ENCODE results near the gene ENDOV. TPM values are rescaled to one million over a fixed set of nuclear protein-coding genes. Genes with fewer than 3 reads are reported as not detected.

Gene ENDOV
- total RNA-seq, 1 donor from 2014 or later: 9.7 TPM

GRCh38 chr17:80381416-80381923 is 33.5 kb upstream of the ENDOV start:
- H2AFZ ChIP-seq (replicated peaks): no peak overlapping the region
- no peaks in the 10 kb centered on the region for H4K20me1 ChIP-seq (ENCODE audit: low read depth)
- no peak for DNase-seq (ENCODE audit: low spot score)
- Mint-ChIP-seq H3K4me3 (no peak overlapping the region), H3K27ac (no peak overlapping the region), H3K9me3 (no peaks in the 10 kb centered on the region), H3K36me3 (peaks cover 19% of the 10 kb centered on the region), H3K27me3 (ENCODE audit: insufficient read depth, low read depth) (no peaks in the 10 kb centered on the region), H3K4me1 (peaks cover 8% of the 10 kb centered on the region)
- no peak overlapping the region for H3K4me3 ChIP-seq
- TF ChIP-seq EZH2 (IDR thresholded peaks at IDR 0.05) (no peak), CTCF (IDR thresholded peaks at IDR 0.05) (no peak)
- no peak overlapping the region for H3K4me2 ChIP-seq
- no peak overlapping the region for H3K9ac ChIP-seq
- no peaks in the 10 kb centered on the region for H3K36me3 ChIP-seq
- no peaks in the 10 kb centered on the region for H3K27me3 ChIP-seq
- H3K79me2 ChIP-seq (ENCODE audit: low read depth): no peaks in the 10 kb centered on the region
- no peaks in the 10 kb centered on the region for H3F3A ChIP-seq (ENCODE audit: low read depth)
- no peaks in the 10 kb centered on the region for H3K4me1 ChIP-seq
- H3K9me3 ChIP-seq (ENCODE audit: low read depth): no peaks in the 10 kb centered on the region
- no peak overlapping the region for H3K27ac ChIP-seq

- H3K4me2 ChIP-seq: no peak overlapping the region
Measured at GRCh38 chr17:80382446-80382845, 32.5 kb upstream of the ENDOV start.

DNA sequence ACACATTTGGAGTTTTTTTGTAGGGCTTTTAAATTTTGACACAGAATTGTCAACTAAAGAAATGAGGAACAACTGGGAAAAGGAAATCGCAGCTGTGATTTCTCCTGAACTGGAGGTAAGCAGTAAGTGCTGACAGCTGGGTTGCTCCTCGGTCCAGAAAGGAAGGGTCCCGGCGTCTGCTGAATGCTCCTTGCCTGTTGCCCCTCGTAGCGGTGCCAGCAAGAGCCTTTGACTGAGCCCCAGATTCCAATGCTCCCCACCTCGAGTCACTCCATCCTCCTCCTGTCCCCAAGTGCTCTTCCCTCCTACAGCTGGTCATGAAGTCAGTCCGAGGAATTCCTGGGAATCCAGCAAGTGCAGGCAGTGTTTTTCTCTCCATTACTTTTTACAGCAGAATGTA is 32.0 kb upstream of the ENDOV start:
- Mint-ChIP-seq H3K36me3 (peaks cover 15% of the 10 kb centered on the region), H3K4me3 (no peak overlapping the region), H3K27ac (no peak overlapping the region), H3K9me3 (no peaks in the 10 kb centered on the region), H3K27me3 (ENCODE audit: insufficient read depth, low read depth) (no peaks in the 10 kb centered on the region), H3K4me1 (peaks cover 8% of the 10 kb centered on the region)
- no peaks in the 10 kb centered on the region for H4K20me1 ChIP-seq (ENCODE audit: low read depth)
- no peak overlapping the region for H2AFZ ChIP-seq (replicated peaks)
- no peaks in the 10 kb centered on the region for H3F3A ChIP-seq (ENCODE audit: low read depth)
- no peak overlapping the region for H3K4me2 ChIP-seq
- no peak for DNase-seq (ENCODE audit: low spot score)
- no peaks in the 10 kb centered on the region for H3K36me3 ChIP-seq
- H3K27ac ChIP-seq: no peak overlapping the region
- H3K79me2 ChIP-seq (ENCODE audit: low read depth): no peaks in the 10 kb centered on the region
- H3K9ac ChIP-seq: no peak overlapping the region
- no peaks in the 10 kb centered on the region for H3K9me3 ChIP-seq (ENCODE audit: low read depth)
- H3K4me1 ChIP-seq: no peaks in the 10 kb centered on the region
- no peaks in the 10 kb centered on the region for H3K27me3 ChIP-seq
- no peak overlapping the region for H3K4me3 ChIP-seq
- TF ChIP-seq EZH2 (IDR thresholded peaks at IDR 0.05) (no peak), CTCF (IDR thresholded peaks at IDR 0.05) (no peak), EZH2phosphoT487 (IDR thresholded peaks at IDR 0.05) (no peak)

More at GRCh38 chr17:80382446-80382845, 32.5 kb upstream of the ENDOV start:
- Histone ChIP-seq H3K27ac (no peak overlapping the region), H3K9ac (no peak overlapping the region), H3K36me3 (no peaks in the 10 kb centered on the region), H3K27me3 (no peaks in the 10 kb centered on the region), H3K79me2 (ENCODE audit: low read depth) (no peaks in the 10 kb centered on the region), H2AFZ (replicated peaks) (no peak overlapping the region), H3K9me3 (ENCODE audit: low read depth) (no peaks in the 10 kb centered on the region), H3F3A (ENCODE audit: low read depth) (no peaks in the 10 kb centered on the region), H4K20me1 (ENCODE audit: low read depth) (no peaks in the 10 kb centered on the region), H3K4me1 (no peaks in the 10 kb centered on the region), H3K4me3 (no peak overlapping the region)
- Mint-ChIP-seq H3K4me3 (no peak overlapping the region), H3K27me3 (ENCODE audit: insufficient read depth, low read depth) (no peaks in the 10 kb centered on the region), H3K4me1 (peaks cover 8% of the 10 kb centered on the region), H3K27ac (no peak overlapping the region), H3K36me3 (peaks cover 18% of the 10 kb centered on the region), H3K9me3 (no peaks in the 10 kb centered on the region)
- TF ChIP-seq EZH2phosphoT487 (IDR thresholded peaks at IDR 0.05) (no peak), CTCF (IDR thresholded peaks at IDR 0.05) (no peak), EZH2 (IDR thresholded peaks at IDR 0.05) (no peak)
- DNase-seq (ENCODE audit: low spot score): no peak
